ENCODE measurements around the gene KYNU.

The KYNU gene

DNA sequence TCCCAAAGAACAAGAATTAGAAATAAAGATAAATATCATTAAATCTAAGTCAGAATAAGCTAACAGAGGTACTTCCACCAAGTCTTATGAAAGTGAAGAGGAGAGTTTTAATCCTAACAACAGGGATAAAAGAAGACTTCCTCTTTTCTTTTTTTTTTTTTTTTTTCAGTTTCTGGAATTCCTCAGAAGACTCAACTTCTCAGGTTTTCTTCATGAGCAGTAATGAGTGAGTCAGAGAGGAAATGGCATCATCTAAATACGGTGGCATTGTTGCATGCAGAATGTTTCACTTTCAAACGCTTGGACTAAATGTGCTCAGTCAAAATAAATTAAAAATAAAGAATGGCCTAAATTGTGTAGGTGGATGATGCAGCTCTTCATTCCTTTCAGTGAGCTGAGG, 206.2 kb downstream of the KYNU start:
- Histone ChIP-seq H3K4me3 (ENCODE audit: low read depth, low read length, poor library complexity, severe bottlenecking) (no peak overlapping the region), H3K9ac (ENCODE audit: low read length) (no peak overlapping the region), H3K4me2 (ENCODE audit: low read length) (no peak overlapping the region), H3K4me1 (ENCODE audit: insufficient read depth, low read length, severe bottlenecking) (no peaks in the 10 kb centered on the region), H3K27me3 (ENCODE audit: insufficient read depth, low read length) (no peaks in the 10 kb centered on the region), H3F3A (ENCODE audit: insufficient read depth, low read length) (no peaks in the 10 kb centered on the region), H3K9me2 (ENCODE audit: low read depth, low read length) (no peaks in the 10 kb centered on the region), H3K36me3 (ENCODE audit: insufficient read depth, low read length) (no peaks in the 10 kb centered on the region), H3K27ac (ENCODE audit: low read depth, low read length, poor library complexity, severe bottlenecking) (no peak overlapping the region), H2AFZ (ENCODE audit: low read length) (no peak overlapping the region), H3K79me2 (ENCODE audit: insufficient read depth, low read length) (no peaks in the 10 kb centered on the region), H3K9me3 (ENCODE audit: low read length) (no peaks in the 10 kb centered on the region), H4K20me1 (ENCODE audit: insufficient read depth, low read length) (no peaks in the 10 kb centered on the region)
- TF ChIP-seq, protein P1, sequence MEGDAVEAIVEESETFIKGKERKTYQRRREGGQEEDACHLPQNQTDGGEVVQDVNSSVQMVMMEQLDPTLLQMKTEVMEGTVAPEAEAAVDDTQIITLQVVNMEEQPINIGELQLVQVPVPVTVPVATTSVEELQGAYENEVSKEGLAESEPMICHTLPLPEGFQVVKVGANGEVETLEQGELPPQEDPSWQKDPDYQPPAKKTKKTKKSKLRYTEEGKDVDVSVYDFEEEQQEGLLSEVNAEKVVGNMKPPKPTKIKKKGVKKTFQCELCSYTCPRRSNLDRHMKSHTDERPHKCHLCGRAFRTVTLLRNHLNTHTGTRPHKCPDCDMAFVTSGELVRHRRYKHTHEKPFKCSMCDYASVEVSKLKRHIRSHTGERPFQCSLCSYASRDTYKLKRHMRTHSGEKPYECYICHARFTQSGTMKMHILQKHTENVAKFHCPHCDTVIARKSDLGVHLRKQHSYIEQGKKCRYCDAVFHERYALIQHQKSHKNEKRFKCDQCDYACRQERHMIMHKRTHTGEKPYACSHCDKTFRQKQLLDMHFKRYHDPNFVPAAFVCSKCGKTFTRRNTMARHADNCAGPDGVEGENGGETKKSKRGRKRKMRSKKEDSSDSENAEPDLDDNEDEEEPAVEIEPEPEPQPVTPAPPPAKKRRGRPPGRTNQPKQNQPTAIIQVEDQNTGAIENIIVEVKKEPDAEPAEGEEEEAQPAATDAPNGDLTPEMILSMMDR (IDR thresholded peaks at IDR 0.05; ENCODE audit: low read length), result no peak
- TF ChIP-seq EZH2 (IDR thresholded peaks at IDR 0.05; ENCODE audit: borderline replicate concordance, low read length), result no peak

DNA sequence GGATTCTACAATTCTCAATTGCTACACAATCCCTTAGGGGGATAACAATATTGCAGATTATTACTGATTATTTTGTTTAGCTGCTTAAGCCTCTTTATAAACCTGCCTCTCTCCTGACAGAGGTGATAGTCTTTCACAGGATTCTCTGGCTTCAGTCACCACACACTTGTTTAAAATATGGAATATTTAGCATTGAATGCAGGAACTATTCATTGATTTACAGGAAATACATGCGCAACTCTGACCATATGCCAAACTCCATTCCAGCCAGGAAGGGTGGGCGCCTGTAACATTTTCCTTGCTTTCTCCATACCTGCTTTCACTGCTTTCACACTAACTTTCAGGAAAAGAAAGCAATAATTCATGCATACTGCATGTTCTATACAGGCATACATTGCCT, 207.0 kb downstream of the KYNU start:
- H3F3A ChIP-seq (ENCODE audit: insufficient read depth, low read length), result no peaks in the 10 kb centered on the region
- no peak overlapping the region for H3K4me2 ChIP-seq (ENCODE audit: low read length)
- no peak for TF ChIP-seq EZH2 (IDR thresholded peaks at IDR 0.05; ENCODE audit: borderline replicate concordance, low read length)
- TF ChIP-seq, protein P1 (IDR thresholded peaks at IDR 0.05; ENCODE audit: low read length), result no peak
- H3K9me2 ChIP-seq (ENCODE audit: low read depth, low read length), result no peaks in the 10 kb centered on the region
- H3K4me3 ChIP-seq (ENCODE audit: low read depth, low read length, poor library complexity, severe bottlenecking), result no peak overlapping the region
- no peak overlapping the region for H3K9ac ChIP-seq (ENCODE audit: low read length)
- no peaks in the 10 kb centered on the region for H3K9me3 ChIP-seq (ENCODE audit: low read length)
- H3K4me1 ChIP-seq (ENCODE audit: insufficient read depth, low read length, severe bottlenecking), result no peaks in the 10 kb centered on the region
- H4K20me1 ChIP-seq (ENCODE audit: insufficient read depth, low read length), result no peaks in the 10 kb centered on the region
- H2AFZ ChIP-seq (ENCODE audit: low read length), result no peak overlapping the region
- H3K79me2 ChIP-seq (ENCODE audit: insufficient read depth, low read length), result no peaks in the 10 kb centered on the region
- H3K27me3 ChIP-seq (ENCODE audit: insufficient read depth, low read length), result no peaks in the 10 kb centered on the region
- no peak overlapping the region for H3K27ac ChIP-seq (ENCODE audit: low read depth, low read length, poor library complexity, severe bottlenecking)
- H3K36me3 ChIP-seq (ENCODE audit: insufficient read depth, low read length), result no peaks in the 10 kb centered on the region

GRCh38 chr2:143085125-143085784, 207.8 kb downstream of the KYNU start:
- H3K4me3 ChIP-seq (ENCODE audit: low read depth, low read length, poor library complexity, severe bottlenecking), result no peak overlapping the region
- H3K36me3 ChIP-seq (ENCODE audit: insufficient read depth, low read length), result no peaks in the 10 kb centered on the region
- no peak overlapping the region for H3K27ac ChIP-seq (ENCODE audit: low read depth, low read length, poor library complexity, severe bottlenecking)
- H3K9me2 ChIP-seq (ENCODE audit: low read depth, low read length), result no peaks in the 10 kb centered on the region
- no peaks in the 10 kb centered on the region for H3F3A ChIP-seq (ENCODE audit: insufficient read depth, low read length)
- no peak overlapping the region for H3K4me2 ChIP-seq (ENCODE audit: low read length)
- no peaks in the 10 kb centered on the region for H3K79me2 ChIP-seq (ENCODE audit: insufficient read depth, low read length)
- TF ChIP-seq, protein P1 (IDR thresholded peaks at IDR 0.05; ENCODE audit: low read length), result no peak
- TF ChIP-seq EZH2 (IDR thresholded peaks at IDR 0.05; ENCODE audit: borderline replicate concordance, low read length), result no peak
- H2AFZ ChIP-seq (ENCODE audit: low read length), result no peak overlapping the region
- H3K27me3 ChIP-seq (ENCODE audit: insufficient read depth, low read length), result no peaks in the 10 kb centered on the region
- H3K4me1 ChIP-seq (ENCODE audit: insufficient read depth, low read length, severe bottlenecking), result no peaks in the 10 kb centered on the region
- no peaks in the 10 kb centered on the region for H3K9me3 ChIP-seq (ENCODE audit: low read length)
- no peak overlapping the region for H3K9ac ChIP-seq (ENCODE audit: low read length)
- H4K20me1 ChIP-seq (ENCODE audit: insufficient read depth, low read length), result no peaks in the 10 kb centered on the region
